Measurements from ENCODE around the gene ZNF536. TPM values are rescaled to one million over a fixed set of nuclear protein-coding genes. Genes with fewer than 3 reads are reported as not detected.

ZNF536 gene
- total RNA-seq, 1 experiment from 2014 or later = not detected

GRCh38 chr19:30426864-30427263 is 54.7 kb downstream of the ZNF536 start:
- Mint-ChIP-seq H3K4me3 (no peak overlapping the region), H3K27ac (no peak overlapping the region), H3K4me1 (no peaks in the 10 kb centered on the region), H3K27me3 (ENCODE audit: low read depth) (no peaks in the 10 kb centered on the region; the same call in none of the 2 replicates), H3K9me3 (no peaks in the 10 kb centered on the region), H3K36me3 (ENCODE audit: insufficient read depth in 1 of 3, low read depth in 3 of 3) (no peaks in the 10 kb centered on the region)
- H3K9ac ChIP-seq (ENCODE audit: extremely low read depth, insufficient read length, low read length) = no peak overlapping the region
- no peaks in the 10 kb centered on the region for H3K79me1 ChIP-seq (ENCODE audit: insufficient read depth, low read depth, low read length, poor library complexity, severe bottlenecking)
- H2BK12ac ChIP-seq (ENCODE audit: insufficient read length, low read depth, low read length) = no peak overlapping the region
- no peak overlapping the region for H2BK15ac ChIP-seq (ENCODE audit: low read depth, low read length)
- no peaks in the 10 kb centered on the region for H3K27me3 ChIP-seq (ENCODE audit: insufficient read depth, low read length)
- H3K56ac ChIP-seq (ENCODE audit: insufficient read length, low read depth, low read length) = no peak overlapping the region
- no peak overlapping the region for H3K23ac ChIP-seq (ENCODE audit: insufficient read length, low read depth, low read length)
- H4K5ac ChIP-seq (ENCODE audit: insufficient read length, low read depth, low read length) = no peak overlapping the region
- no peaks in the 10 kb centered on the region for H4K20me1 ChIP-seq (ENCODE audit: control insufficient read depth, insufficient read depth, insufficient read length)
- DNase-seq = no peak
- H2BK5ac ChIP-seq (ENCODE audit: insufficient read length, low read length) = no peak overlapping the region
- no peak overlapping the region for H2AFZ ChIP-seq (ENCODE audit: low read length)
- H3K79me2 ChIP-seq (ENCODE audit: insufficient read depth, low read length) = no peaks in the 10 kb centered on the region
- TF ChIP-seq CTCF (conservative IDR thresholded peaks at IDR 0.05) = no peak
- no peaks in the 10 kb centered on the region for H3K23me2 ChIP-seq (ENCODE audit: insufficient read length, low read depth, low read length, poor library complexity, severe bottlenecking)
- H2AK5ac ChIP-seq (ENCODE audit: insufficient read length, low read length) = no peak overlapping the region
- H3K14ac ChIP-seq (ENCODE audit: insufficient read depth, low read length) = no peak overlapping the region
- no peak overlapping the region for H3K4ac ChIP-seq (ENCODE audit: low read depth, low read length)
- H3T11ph ChIP-seq (ENCODE audit: low read length) = no peak overlapping the region
- no peak overlapping the region for H4K8ac ChIP-seq (replicated peaks; ENCODE audit: insufficient read length, low read depth, low read length)
- no peak overlapping the region for H2BK120ac ChIP-seq (ENCODE audit: low read depth, low read length, poor library complexity, severe bottlenecking)
- H3K9me3 ChIP-seq (ENCODE audit: control insufficient read depth, low read depth, low read length) = no peaks in the 10 kb centered on the region
- no peak overlapping the region for H3K27ac ChIP-seq (ENCODE audit: insufficient read length, low read depth, low read length)
- no peak overlapping the region for H4K91ac ChIP-seq (ENCODE audit: insufficient read length, low read depth, low read length)
- no peaks in the 10 kb centered on the region for H3K4me1 ChIP-seq (ENCODE audit: insufficient read depth, low read length)
- no peak overlapping the region for H3K4me2 ChIP-seq (ENCODE audit: insufficient read depth, insufficient read length, low read length)
- H3K18ac ChIP-seq (ENCODE audit: insufficient read length, low read depth, low read length) = no peak overlapping the region
- H2BK20ac ChIP-seq (ENCODE audit: low read depth, low read length, poor library complexity, severe bottlenecking) = no peak overlapping the region

All from H9 (cell line).